SK-N-MC (cell line): ENCODE results near the gene CSRP1.

ENCODE experiments used
- EZH2 ChIP-seq: fragments of 200-600 bp; sonication (generic); IDR thresholded peaks from one replicate; pipeline ENCODE4 v1.6.1; 2017; ENCODE audit warnings: antibody characterized with exemption
- POLR2AphosphoS5 ChIP-seq: IDR thresholded peaks from 2 replicates; pipeline ENCODE4 v1.6.1; 2012; ENCODE audit warnings: mild to moderate bottlenecking, low read depth, low read length, borderline replicate concordance

DNA sequence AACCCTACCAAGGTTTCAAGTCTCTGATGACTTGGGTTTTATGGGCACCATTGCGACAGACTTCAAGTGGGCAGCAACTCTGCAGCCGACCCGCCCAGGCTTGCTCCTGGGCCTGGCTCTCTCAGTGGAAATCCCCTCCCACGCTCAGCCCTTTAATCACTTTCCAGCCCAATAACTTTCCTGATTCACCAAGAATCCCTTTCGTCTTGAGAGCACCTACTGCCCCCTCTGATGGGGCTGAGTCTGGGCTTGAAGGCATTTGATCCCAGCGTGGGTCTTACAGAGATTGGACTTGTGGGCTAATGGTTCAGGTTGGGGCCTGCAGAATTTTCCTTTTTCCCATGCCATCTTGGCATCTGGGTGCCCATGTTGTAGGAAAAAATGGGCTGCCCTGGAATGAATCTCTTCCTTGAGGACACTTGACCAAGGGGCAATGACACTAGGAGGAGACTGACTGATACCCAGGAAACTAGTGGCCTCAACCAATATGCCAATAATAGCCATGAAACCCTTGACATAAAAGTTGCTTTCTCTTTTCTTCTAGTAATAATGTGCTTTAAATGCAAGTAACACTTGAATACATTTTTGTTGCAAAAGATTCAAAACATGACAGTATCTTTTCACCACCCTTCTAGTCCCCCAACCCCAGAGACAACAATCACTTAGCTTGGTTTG lies 30.1 kb downstream of the CSRP1 start:
- TF ChIP-seq POLR2AphosphoS5 (no peak), EZH2 (no peak)
